UCSD-AML1 (cell line): Measurements from ENCODE around the gene MRPS7.

Experiments used
- DNase-seq: peaks from one replicate; lab custom pipeline; 2025; ENCODE audit not compliant: unreplicated experiment; lab: John Stamatoyannopoulos, UW

Gene MRPS7

GRCh38 chr17:75261336-75262111 lies at the start of gene MRPS7, which contains the start of gene GGA3:
MRPS7 (plus strand) TSS chr17:75261879; CDS start chr17:75261901, 22 bp downstream.
GGA3 (minus strand) TSS chr17:75261606; CDS start chr17:75261587, 19 bp downstream.
- peak; percentile 94 for DNase-seq

GRCh38 chr17:75218131-75218530 lies 43.5 kb upstream of the MRPS7 start:
- DNase-seq, result no peak

GRCh38 chr17:75219815-75220214 lies 41.9 kb upstream of the MRPS7 start:
- no peak for DNase-seq

- DNase-seq, result no peak
Measured at GRCh38 chr17:75225016-75225415, 36.7 kb upstream of the MRPS7 start.

GRCh38 chr17:75227729-75228128 lies 34.0 kb upstream of the MRPS7 start:
- DNase-seq, result no peak

- DNase-seq, result no peak
Measured at GRCh38 chr17:75228305-75228704, 33.4 kb upstream of the MRPS7 start.

GRCh38 chr17:75228847-75229246 lies 32.8 kb upstream of the MRPS7 start:
- DNase-seq, result peak; percentile 19

GRCh38 chr17:75231071-75231470 lies 30.6 kb upstream of the MRPS7 start:
- no peak for DNase-seq

- DNase-seq, result no peak
Measured at GRCh38 chr17:75231741-75232464, 29.8 kb upstream of the MRPS7 start.

- DNase-seq, result no peak
Measured at GRCh38 chr17:75232786-75233185, 28.9 kb upstream of the MRPS7 start.

- DNase-seq, result no peak
Measured at GRCh38 chr17:75237100-75238014, 24.3 kb upstream of the MRPS7 start.

GRCh38 chr17:75238020-75238580 lies 23.6 kb upstream of the MRPS7 start:
- no peak for DNase-seq

GRCh38 chr17:75238684-75239191 lies 22.9 kb upstream of the MRPS7 start:
- DNase-seq, result peak; percentile 45

- DNase-seq, result no peak
Measured at GRCh38 chr17:75239214-75239613, 22.5 kb upstream of the MRPS7 start.

- DNase-seq, result no peak
Measured at GRCh38 chr17:75239778-75240393, 21.8 kb upstream of the MRPS7 start.

GRCh38 chr17:75240394-75241142 lies 21.1 kb upstream of the MRPS7 start:
- DNase-seq, result peak; percentile 53

- no peak for DNase-seq
Measured at GRCh38 chr17:75241143-75241430, 20.6 kb upstream of the MRPS7 start.

GRCh38 chr17:75241502-75241901 lies 20.2 kb upstream of the MRPS7 start:
- DNase-seq, result no peak

- DNase-seq, result no peak
Measured at GRCh38 chr17:75241996-75242460, 19.7 kb upstream of the MRPS7 start.
